C4-2B (cell line): Measurements from ENCODE around the gene CCDC107.

ENCODE experiments used
- H3K27ac ChIP-seq: fragments of 450-650 bp; 2 replicates; pipeline ENCODE4 v1.5.1; 2017
- ZFX ChIP-seq: fragments of 450-650 bp; IDR thresholded peaks from 2 replicates; pipeline ENCODE4 v1.6.1; 2017
- TF ChIP-seq, protein P1 (sequence below): fragments of 450-650 bp; conservative IDR thresholded peaks from 2 replicates; pipeline ENCODE4 v1.5.1; 2017; ENCODE audit warnings: mild to moderate bottlenecking

CCDC107 gene

DNA sequence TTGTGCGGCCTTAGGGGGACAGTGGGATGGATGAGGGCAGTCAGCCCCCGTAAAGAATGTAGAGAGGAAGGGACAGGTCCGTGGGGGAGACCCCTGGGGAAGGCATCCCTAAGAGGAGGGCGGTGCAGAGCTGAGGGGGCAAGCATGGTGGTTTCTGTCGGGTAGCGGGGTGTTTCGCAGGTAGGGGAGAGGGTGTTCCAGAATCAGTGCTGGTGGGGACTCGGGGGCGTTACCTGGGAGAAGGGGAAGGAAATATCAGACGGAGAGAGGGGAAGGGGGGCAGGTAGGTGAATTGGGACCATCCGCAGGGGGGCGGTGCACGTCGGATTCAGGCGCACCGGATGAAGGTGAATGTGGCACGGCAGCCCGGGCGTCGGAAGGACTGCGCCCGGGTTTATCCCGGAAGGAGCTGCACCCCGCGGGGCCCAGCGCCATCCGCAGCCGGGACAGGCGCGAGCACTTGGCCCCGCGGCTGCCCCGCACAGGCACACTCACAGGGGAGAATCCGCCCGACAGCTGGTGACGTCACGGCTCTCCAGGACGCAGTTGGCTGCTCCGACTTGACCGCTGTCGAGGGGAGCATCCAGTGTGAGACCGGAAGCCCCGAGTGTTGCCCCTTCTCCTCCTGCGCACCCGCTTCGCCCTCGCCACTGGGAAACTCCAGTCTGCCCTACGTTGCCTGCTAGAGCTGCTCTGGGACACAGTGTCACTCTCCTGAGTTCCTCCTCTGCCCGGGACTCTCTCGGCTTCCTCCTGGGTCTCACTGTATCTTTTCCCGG lies 41.2 kb upstream of the CCDC107 start:
- H3K27ac ChIP-seq = no peak overlapping the region
- no peak for TF ChIP-seq ZFX
- TF ChIP-seq, protein P1, sequence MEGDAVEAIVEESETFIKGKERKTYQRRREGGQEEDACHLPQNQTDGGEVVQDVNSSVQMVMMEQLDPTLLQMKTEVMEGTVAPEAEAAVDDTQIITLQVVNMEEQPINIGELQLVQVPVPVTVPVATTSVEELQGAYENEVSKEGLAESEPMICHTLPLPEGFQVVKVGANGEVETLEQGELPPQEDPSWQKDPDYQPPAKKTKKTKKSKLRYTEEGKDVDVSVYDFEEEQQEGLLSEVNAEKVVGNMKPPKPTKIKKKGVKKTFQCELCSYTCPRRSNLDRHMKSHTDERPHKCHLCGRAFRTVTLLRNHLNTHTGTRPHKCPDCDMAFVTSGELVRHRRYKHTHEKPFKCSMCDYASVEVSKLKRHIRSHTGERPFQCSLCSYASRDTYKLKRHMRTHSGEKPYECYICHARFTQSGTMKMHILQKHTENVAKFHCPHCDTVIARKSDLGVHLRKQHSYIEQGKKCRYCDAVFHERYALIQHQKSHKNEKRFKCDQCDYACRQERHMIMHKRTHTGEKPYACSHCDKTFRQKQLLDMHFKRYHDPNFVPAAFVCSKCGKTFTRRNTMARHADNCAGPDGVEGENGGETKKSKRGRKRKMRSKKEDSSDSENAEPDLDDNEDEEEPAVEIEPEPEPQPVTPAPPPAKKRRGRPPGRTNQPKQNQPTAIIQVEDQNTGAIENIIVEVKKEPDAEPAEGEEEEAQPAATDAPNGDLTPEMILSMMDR = no peak

DNA sequence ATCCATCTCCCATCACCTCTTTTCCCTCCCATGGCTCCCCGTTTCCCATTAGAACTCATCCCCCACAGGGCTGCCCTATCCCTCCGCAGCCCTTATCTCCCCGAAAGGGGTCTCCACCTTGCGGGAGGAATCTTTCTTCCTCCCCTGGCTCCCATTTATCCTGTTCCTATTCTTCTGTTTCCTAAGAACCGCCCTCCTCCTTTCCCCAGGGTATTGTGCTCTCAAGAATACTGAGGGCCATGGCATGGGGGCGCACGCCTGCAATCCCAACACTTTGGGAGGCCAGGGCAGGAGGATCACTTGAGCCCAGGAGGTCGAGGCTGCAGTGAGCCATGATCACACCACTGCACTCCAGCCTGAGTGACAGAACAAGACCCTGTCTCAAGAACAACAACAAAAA lies 40.5 kb upstream of the CCDC107 start:
- no peak for TF ChIP-seq ZFX
- TF ChIP-seq, protein P1 = no peak
- no peak overlapping the region for H3K27ac ChIP-seq

DNA sequence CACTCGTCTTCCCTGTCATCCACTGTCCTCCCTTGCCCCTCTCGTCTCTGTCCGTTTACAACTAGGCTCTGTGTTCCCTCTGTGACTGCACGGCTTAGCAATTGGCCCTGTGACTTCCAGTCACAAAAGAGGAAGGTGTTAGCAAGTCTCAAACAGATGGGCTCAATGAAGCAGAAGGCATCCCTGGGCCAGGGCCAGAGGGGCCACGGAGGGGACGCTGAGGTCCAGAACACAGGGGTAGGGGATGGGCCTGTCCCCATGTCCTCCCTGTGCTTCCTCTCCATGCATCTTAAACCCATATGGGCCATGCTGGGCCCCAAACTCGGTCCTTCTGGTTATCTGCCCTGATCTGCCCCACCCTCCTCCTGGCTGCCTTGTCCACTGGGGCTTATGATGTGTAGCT lies 39.8 kb upstream of the CCDC107 start, which contains the start of gene CD72:
Gene CD72 (minus strand): TSS at position 89 of the 403 bp plus-strand sequence. CDS start 110 bp downstream, outside the sequence.
- TF ChIP-seq, protein P1 = no peak
- TF ChIP-seq ZFX = no peak
- H3K27ac ChIP-seq = no peak within 1 kb of the TSS

DNA sequence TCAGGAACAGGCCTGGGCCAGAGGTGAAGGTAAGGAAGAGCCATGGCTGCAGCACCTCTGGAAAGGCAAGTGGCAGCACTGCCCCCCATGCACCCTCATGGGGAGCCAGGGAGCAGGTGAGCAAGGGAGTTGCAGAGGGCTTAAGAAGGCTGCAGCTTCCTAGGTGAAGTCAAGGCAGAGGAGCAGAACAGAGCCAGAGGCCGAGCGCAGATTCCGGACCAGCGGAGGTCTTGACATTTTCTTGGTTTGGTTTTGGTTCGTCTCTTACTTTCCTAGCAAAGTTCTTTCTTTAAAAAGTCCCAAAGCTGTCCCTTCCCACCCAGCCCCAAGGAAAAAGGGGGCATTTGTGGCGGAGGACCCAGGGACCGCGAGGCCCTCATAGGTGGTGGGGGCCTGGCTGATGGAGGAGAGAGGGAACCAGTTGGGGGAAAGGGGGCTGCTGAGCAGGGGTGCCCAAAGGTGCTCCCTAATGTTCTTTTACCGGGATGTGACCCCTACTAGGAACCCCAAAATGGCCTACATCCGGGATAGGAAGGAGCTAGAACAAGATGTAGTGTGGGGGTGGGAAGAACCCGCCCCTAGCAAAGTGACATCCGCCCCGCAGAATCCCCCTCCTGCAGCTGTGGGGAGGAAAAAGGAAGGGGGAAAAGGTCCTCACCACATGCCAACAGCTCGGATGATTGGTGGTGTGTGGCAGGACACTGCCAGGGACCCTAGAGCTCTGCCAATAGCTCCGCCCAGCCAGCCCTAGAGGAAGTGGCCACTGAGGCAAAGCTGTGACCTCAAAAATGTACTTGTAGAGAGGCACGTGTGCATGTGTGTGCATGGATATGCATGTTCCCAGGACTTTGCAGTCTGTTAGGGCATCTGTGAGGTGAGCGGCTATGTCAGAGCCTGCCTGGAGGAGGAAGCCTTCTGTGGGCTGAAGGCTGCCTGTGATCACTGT lies 39.0 kb upstream of the CCDC107 start:
- TF ChIP-seq ZFX = no peak
- TF ChIP-seq, protein P1 = no peak
- no peak overlapping the region for H3K27ac ChIP-seq

DNA sequence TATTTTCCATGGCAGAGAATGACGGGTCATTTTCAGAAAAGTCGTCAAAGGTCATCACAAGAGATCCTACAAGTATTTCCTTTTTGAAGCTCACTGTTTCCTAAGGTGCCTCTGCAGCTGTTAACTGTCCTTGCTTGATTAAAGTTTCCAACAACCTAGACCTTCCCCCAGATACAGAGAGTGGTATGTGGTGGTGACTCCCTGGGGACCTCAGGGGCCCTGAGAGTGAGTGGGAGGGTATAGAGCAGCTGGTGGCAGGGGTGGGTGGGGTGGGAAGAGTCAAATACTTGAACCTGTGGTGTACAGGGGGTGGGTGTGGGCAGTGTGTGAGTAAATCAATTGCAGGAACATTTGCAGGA lies 38.3 kb upstream of the CCDC107 start:
- TF ChIP-seq, protein P1 = no peak
- no peak for TF ChIP-seq ZFX
- no peak overlapping the region for H3K27ac ChIP-seq

DNA sequence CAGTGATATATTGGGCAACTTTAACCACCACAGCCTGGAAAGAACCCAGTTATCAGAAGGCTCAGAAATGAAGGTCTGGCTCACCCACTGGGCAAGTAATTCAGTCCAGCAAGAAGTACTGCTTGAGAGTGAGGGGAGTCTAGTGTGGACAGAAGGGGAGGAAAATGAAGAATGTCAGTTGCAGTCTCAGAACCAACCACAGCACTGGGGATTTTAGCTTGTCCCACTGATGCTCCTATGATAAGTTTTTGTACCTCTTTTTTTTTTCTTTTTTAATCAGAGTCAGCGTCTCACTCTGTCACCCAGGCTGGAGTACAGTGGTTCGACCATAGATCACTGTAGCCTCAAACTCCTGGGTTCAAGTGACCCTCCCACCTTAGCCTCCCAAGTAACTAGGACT lies 30.5 kb upstream of the CCDC107 start:
- TF ChIP-seq ZFX = no peak
- TF ChIP-seq, protein P1 = no peak
- no peak overlapping the region for H3K27ac ChIP-seq

DNA sequence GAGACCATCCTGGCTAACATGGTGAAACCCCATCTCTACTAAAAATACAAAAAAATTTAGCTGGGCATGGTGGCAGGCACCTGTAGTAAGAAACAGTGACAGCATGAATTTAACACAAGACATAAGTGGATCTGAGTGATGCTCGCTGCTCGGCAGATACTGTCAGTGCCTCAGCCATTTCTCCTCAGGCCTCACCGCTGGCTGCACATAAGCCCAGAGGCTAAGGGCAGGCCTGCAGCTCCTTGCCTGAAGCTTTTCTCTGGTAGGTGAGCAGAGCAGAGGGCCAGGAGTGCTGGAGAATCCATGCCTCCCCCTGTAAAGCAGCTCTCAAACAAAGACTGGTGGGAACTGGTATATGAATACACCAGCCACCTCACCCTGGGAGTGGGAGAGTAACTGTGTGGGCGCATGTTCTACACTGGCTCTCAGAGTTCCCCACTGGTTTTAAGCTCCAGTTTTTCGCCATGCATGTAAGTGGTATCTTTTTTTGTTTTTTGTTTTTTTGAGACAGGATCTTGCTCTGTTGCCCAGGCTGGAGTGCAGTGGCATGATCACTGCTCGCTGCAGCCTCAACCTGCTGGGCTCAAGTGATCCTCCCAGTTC lies 29.6 kb upstream of the CCDC107 start:
- no peak overlapping the region for H3K27ac ChIP-seq
- no peak for TF ChIP-seq ZFX
- TF ChIP-seq, protein P1 = no peak
